LNCAP (cell line): Measurements from ENCODE around the gene AATF.

Experiments
- TF ChIP-seq, protein P1 (sequence below): fragments of 450-650 bp; IDR thresholded peaks from 2 replicates; pipeline ENCODE4 v1.5.1; 2017; ENCODE audit warnings: mild to moderate bottlenecking

The AATF gene

DNA sequence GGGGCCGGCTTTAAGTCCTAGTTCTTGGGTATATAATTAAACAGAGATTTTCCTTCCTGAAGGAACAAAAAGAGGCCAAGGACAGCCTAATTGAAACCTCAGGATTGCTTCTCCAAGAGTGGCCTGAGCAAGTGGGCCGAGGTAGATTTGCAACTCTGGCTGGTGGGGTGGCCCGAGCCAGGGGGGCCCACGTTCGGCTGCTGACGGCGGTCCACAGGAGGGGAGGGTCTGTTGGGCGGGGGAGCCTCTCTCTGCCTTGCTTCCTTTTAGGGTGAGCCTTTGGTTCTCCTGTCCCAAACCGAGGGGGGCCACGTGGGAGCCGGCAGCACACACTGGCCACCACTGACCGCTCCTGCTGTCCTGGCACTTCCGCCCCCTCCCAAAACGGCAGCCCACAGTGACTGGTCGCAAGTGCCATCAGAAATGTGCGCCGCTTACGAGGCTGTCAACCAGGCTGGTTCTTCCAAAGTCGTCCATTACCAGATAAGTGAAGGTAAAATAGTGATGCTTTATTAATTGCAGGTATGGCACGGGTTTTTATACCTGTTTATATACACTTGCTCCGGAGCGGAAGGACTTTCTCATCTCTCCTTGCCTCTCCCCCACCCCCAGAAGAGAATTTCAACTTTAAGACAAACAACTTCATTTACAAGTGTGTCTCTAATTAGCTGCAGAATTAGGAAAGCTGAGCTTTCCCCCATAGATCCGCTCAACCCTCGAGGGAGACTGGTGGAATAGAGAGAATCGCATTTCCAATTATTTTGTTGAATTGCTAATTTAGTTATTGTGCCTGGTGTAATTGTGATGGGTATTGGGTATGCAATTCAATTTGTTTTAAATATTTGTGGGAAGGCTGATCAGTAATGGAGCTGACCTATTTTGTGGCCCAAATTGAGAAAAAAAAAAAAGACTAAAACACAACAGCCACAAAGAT lies 117.8 kb downstream of the AATF start:
- TF ChIP-seq, protein P1, sequence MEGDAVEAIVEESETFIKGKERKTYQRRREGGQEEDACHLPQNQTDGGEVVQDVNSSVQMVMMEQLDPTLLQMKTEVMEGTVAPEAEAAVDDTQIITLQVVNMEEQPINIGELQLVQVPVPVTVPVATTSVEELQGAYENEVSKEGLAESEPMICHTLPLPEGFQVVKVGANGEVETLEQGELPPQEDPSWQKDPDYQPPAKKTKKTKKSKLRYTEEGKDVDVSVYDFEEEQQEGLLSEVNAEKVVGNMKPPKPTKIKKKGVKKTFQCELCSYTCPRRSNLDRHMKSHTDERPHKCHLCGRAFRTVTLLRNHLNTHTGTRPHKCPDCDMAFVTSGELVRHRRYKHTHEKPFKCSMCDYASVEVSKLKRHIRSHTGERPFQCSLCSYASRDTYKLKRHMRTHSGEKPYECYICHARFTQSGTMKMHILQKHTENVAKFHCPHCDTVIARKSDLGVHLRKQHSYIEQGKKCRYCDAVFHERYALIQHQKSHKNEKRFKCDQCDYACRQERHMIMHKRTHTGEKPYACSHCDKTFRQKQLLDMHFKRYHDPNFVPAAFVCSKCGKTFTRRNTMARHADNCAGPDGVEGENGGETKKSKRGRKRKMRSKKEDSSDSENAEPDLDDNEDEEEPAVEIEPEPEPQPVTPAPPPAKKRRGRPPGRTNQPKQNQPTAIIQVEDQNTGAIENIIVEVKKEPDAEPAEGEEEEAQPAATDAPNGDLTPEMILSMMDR: no peak

DNA sequence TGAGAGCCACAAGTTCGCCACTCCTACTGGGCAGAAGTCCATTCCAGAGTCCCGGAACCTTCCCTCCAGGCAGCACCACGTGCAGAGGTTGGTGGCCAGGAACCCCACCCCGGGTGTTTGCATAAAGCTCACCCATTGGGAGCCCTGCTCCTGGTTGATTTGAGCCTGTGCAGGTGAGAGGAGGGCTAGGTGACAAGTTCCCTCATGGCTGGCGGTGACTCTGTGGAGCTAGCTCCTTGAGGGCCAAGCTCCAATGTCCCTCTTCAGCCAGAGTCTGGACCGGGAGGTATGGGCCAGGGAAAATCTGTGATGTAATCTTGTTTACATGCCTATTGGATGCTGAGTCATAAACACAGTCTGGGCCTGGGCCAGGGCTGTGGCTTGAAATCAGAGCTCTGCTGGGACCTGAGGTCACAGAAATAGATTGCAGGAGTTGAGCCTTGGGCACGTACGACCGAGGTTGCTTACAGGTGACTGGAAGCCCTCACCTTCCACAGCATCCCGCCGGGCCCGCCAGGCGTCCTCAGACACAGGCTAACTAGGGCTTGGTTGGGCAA lies 118.9 kb downstream of the AATF start:
- TF ChIP-seq, protein P1: no peak

DNA sequence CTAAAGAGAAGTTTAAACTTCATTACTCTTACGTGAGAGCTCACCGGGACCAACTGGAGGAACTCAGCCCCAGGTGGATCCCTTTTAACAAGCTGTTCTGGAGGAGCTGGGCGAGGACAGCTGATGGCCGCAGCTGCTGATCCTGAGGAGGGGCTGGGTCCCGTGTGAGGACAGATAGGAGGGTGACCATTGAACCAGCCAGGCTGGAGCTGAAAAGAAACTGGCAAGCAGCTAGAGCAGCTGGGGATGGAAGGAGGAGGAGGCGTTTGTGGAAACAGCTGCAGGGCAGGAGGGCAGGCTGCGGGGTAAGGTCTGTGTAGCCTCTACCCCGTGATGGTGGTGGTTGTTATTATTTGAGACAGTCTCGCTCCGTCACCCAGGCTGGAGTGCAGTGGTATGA lies 119.5 kb downstream of the AATF start:
- TF ChIP-seq, protein P1: no peak

DNA sequence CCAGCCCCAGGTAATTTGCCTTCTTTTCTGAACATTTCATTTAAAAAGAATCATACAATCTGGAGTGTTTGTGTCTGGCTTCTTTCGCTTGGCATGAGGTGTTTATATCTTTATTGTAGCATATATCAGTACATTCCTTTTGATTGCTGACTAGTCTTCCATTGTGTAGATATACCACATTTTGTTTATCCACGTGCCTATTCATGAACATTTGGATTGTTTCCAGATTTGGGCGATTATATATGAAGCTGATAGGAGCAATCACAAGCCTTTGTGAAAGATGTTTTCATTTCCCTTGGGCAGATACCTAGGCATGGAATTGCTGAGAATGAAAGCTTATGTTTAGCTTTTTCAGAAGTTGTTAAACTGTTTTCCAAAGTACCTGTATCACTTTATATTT lies 120.3 kb downstream of the AATF start:
- TF ChIP-seq, protein P1: no peak

DNA sequence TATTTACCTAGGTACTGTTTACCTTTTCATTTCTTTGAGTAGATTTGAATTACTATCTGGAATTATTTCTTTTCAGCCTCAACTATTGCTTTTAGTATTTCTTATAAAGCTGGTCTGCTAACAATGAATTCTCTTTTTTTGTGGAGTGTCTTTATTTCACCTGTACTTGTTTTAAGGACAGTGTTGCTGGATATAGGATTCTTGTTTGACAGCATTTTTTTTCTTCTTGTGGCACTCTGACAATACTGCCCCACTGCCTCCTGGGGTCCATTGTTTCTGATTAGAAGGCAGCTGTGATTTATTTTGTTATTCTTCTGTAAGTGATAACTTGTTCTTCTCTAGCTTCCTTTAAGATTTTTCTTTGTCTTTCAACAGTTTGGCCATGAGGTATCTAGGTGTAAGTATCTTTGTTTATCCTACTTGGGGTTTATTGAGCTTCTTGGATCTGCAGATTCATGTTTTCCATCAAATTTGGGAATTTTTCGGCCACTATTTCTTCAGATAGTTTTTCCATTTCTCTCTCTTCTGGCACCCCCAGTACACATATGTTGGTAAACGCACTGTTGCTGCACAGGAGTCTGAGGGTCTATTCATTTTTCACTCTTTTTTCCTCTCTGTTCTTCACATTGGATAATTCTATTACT lies 130.4 kb downstream of the AATF start:
- TF ChIP-seq, protein P1: no peak

DNA sequence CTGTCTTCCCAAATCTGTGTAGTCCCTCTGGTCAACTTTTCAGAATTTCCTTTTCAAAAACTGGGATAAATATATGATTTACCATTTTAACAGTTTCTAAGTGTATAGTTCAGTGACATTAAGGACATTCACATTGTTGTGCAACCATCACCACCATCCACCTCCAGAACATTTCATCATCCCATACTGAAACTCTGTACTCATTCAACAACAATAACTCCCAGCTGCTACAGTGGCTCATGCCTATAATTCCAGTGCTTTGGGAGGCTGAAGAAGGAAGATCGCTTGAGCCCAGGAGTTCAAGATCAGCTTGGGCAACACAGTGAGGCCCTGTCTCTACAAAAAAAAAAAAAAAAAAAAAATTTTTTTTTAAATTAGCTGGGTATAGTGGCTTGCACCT lies 131.0 kb downstream of the AATF start:
- TF ChIP-seq, protein P1: no peak

DNA sequence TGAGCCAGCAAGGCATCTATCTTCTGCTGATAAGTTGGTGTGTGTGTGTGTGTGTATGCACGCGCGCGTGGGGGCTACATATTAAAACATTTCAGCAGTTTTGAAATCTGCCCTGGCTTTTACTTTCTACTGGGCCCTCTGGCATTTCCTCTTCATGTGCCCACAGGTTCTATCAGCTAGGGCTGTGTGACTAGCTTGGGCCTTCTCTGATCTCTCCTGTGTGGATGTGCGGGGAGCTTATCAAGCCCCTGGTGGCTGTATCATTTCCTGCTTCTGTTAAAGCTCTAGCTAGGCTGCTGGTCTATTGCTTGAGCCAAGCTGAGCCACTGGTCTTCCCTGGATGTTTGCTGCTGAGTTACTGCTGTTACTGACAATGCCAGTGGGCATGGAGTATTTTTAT lies 132.5 kb downstream of the AATF start:
- TF ChIP-seq, protein P1: no peak
